VCaP (cell line): ENCODE measurements around the gene MPDU1.

Experiments used
- H3K27ac ChIP-seq: fragments of 450-650 bp; 2 replicates; pipeline ENCODE4 v1.5.1; 2017
- CTCF ChIP-seq: fragments of 450-650 bp; conservative IDR thresholded peaks from 2 replicates; pipeline ENCODE4 v1.5.1; 2017; ENCODE audit warnings: mild to moderate bottlenecking, moderate library complexity

Gene MPDU1

GRCh38 chr17:7579001-7579833 lies 4.4 kb upstream of the MPDU1 start, which contains the start of gene CD68:
Gene CD68 (plus strand): TSS chr17:7579638. CDS start chr17:7579678, 40 bp downstream.
- TF ChIP-seq CTCF: no peak
- H3K27ac ChIP-seq: no peak within 1 kb of the TSS

GRCh38 chr17:7579834-7580603 lies 3.6 kb upstream of the MPDU1 start:
- TF ChIP-seq CTCF: no peak
- no peak overlapping the region for H3K27ac ChIP-seq

- H3K27ac ChIP-seq: no peak overlapping the region
- TF ChIP-seq CTCF: no peak
Measured at GRCh38 chr17:7580604-7581575, 2.8 kb upstream of the MPDU1 start.

GRCh38 chr17:7582396-7583252 lies 1.0 kb upstream of the MPDU1 start:
- TF ChIP-seq CTCF: no peak
- H3K27ac ChIP-seq: peak overlapping the region; percentile 86

- TF ChIP-seq CTCF: peak; percentile 63
- H3K27ac ChIP-seq: no peak overlapping the region
Measured at GRCh38 chr17:7586673-7587419, 3.2 kb downstream of the MPDU1 start.
